GM21717 (cell line): ENCODE results near the gene MEN1.
"Not testable (repeated sequence)": the region's sequence is repeated elsewhere in the genome, so short reads cannot be mapped to it uniquely, and the experiment has no call there.

Experiments
- ATAC-seq: cut with Tn5 transposase; IDR thresholded peaks from one replicate; pipeline ENCODE4 v1.9.1; 2021; ENCODE audit warnings: mild to moderate bottlenecking, moderate library complexity; ENCODE audit not compliant: unreplicated experiment

Gene MEN1

DNA sequence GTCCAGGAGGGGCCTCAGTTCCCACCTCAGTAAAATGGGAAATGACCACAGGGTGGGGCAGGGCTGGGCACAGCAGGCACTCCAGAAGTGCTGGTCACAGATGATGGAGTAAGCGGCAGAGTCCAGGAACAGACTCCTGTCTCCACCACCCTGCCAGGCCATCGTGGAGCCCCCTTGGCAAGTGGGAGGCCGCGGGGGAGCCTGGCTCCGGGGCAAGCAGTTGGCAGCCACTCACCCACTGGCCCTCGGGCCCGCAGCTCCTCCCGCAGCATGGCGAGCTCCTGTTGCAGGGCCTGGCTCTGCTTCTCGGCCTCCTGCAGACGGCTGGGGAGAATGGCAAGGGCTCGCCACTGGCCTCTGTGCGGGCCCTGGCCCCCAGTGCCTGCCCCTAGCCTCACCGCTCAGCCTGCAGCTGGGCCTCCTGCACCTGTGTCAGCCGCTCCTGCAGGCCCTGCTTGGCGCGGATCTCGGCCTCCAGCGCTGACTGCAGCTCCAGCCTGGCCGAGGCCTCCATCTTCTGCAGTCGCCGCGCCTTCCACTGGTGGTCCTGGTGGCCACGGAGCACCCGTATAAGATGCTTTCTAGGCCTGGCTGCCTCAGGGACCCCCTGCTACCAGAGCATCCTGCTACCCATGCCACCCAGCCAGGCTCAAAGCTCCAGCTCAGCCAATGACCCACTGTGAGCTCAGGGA is 23.8 kb upstream of the MEN1 start:
- ATAC-seq = no peak

- no peak for ATAC-seq
These were observed 23.2 kb upstream of the MEN1 start for GRCh38 chr11:64833509-64833908.

DNA sequence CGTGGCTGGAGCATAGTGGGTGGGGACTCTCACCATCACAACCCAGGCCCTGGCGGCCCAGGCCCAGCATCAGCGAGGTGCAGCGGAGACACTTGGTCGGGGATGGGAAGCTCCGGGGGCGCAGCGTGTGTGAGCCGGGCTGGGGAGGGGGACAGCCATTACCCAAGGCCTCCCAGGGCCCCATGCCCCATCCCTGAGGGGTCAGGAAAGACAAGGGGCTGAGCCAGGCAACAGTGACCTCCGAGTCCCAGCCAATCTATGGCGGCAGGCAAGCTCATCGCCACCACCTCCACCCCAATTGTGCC is 22.8 kb upstream of the MEN1 start:
- no peak for ATAC-seq

GRCh38 chr11:64832467-64833197 is 22.3 kb upstream of the MEN1 start:
- no peak for ATAC-seq

GRCh38 chr11:64831411-64831891 is 21.1 kb upstream of the MEN1 start:
- no peak for ATAC-seq

GRCh38 chr11:64829536-64830251 is 19.3 kb upstream of the MEN1 start:
- ATAC-seq = no peak

- no peak for ATAC-seq
These were observed 17.1 kb upstream of the MEN1 start for GRCh38 chr11:64827451-64827839.

DNA sequence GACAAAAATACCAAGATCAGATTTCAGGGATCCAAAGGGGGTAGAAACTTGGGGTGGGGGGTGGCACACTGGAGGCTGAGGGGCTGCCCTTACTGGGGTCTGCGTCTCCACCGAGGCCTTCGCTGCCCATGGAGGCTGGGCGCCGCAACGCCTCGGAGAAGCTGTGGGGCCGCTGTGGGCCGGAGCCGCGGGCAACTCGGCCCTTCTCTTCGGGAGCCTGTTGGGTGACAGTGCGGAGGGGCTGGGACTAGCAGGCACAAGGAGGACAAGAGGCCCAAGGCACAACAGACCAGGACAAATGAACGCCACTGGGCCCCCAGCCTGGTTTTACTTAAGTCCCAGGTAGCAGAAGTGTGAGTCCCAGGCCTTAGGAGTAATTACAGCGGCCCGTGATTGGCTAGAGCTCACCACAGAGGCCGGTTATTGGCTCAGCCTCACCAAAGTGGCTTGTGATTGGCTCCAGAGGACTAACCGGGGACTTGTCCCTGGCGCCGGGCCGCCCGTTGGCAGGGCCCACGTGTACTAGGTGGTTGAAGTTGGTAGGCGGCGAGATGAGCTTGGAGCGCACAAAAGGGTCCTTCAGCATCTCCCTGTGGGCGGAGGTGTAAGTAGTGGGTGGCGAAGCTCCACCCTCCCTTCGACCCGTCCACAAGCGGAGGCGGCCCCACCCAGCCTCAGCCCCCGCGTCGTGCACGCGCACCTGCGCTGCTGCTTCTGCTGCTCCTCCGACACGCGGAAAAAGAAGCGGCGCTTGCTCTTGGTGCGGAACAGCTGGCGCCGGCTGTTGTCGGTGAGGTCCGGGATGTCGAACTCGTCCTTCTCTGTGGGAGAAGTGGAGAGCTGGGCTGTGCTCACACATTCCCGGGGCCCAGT is 16.5 kb upstream of the MEN1 start:
- ATAC-seq = no peak

DNA sequence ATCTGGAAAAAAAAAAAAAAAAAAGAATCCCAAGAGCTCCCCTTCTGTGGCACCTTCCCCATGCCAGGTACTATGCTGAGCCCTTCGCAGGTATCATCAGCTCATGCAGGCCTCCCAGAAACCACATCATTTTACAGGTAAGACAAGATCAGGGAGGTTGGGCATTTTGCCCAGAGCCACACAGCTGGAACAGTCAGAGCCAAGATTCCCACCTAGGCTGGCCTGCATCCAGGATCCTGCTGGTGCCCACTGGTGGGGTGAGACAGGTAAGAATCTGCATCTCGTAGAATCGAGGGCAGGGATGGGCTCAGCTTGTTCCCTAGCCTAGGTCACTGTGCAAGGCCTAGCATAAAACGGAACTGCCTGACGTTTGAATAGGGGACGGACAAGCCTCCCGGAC is 15.7 kb upstream of the MEN1 start:
- ATAC-seq = no peak

- no peak for ATAC-seq
These were observed 13.3 kb upstream of the MEN1 start for GRCh38 chr11:64823568-64824119.

DNA sequence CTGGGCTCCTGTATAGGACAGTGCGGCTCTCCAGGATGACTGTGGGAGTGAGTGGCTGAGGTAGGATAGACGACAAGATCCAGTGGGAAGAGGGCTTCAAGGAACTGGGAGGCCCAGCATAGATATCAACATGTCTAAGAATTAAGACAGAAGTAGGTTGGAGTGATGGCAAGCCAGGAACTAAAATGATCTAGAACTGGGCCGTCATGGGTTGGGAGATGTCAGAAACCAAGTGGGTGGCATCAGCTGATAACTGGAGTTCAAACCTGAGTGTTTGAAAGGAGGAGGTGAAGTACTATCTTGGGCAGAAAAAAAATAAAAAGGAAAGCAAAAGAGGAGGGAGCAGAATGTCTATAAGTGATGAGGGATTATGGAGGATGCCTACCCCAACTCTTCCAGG is 7.1 kb upstream of the MEN1 start:
- ATAC-seq = no peak

DNA sequence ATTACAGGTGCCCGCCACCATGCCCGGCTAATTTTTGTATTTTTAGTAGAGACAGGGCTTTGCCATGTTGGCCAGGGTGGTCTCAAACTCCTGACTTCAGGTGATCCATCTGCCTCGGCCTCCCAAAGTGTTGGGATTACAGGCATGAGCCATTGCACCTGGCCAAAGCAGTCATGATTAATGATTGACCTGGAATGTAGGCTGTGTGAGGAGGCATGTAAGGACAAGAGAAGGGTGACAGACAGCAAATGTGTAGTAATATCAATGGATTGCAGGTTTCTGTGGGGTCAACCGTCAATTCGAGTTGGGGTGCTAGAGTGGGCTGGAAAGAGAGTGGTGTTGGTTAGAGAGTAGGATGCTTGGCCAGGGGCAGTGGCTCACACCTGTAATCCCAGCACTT is 5.1 kb upstream of the MEN1 start:
- ATAC-seq = not testable (repeated sequence)

DNA sequence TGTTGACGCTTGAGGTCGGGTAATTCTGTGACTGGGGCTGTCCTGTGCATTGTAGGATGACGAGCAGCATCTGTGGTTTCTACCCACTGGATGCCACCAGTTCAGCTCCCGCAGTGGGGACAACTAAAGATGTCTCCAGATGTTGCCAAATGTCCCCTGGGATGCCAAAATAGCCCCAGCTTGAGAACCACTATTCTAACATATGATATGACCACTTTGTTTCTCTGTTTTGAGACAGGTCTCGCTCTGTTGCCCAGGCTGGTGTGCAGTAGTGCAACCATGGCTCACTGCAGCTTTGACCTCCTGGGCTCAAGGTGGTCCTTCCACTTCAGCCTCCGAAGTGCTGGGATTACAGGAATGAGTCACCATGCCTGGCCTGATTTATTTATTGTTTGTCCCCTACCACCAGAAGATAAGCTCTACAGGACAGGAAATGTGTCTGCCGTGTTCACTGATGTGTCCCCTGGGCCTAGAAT is 4.4 kb upstream of the MEN1 start:
- no peak for ATAC-seq

DNA sequence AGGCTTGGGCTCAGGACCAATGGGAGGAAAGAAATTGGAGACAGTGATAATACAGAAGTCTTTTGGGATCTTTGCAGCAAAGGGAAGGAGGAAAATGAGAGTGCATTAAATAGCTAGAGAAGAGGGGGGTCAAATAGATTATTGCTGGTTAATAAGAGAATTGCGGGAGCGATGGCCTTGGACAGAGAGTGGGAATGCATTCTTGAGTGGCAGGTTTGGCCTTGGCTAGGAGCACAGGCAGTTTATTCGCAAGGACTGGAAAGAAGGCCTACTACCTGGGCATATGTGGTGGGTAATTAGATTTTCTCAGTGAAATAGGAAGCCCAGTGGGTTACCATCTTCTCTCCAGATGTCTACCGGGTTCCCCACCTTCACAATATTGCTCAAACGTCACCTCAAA is 3.5 kb upstream of the MEN1 start:
- ATAC-seq = no peak

DNA sequence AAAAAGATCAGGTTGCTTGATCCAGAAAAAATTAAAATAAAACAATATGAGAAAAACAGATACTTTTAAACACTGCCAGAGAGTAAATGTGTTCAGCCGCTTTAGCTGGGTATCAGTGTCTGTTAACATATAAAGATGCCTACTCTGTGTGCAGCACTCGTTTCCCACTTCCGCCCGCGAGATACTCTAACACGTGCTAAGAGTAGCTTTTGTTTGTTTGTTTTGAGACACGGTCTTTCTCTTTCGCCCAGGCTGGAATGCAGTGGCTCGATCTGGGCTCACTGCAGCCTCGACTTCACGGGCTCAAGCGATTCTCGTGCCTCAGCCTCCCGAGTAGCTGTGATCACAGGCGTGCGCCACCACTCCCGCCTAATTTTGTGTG is 531 bp upstream of the MEN1 start:
- ATAC-seq = no peak

DNA sequence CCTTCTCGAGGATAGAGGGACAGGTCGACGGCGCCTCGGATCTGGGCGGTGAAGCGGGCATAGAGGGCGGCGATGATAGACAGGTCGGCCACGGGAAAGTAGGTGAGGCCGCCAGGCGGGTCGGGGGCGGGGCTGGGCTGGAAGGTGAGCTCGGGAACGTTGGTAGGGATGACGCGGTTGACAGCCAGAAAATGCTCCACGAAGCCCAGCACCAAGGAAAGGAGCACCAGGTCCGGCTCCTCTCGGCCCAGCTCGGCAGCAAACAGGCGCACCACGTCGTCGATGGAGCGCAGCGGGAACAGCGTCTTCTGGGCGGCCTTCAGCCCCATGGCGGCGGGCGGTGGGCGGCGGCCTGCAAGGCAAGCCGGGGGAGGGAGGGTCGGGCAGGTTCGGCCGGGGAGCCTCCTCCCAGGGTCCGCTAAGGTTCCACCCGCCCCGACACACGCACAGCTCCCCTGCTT is 540 bp downstream of the MEN1 start:
- ATAC-seq = no peak

DNA sequence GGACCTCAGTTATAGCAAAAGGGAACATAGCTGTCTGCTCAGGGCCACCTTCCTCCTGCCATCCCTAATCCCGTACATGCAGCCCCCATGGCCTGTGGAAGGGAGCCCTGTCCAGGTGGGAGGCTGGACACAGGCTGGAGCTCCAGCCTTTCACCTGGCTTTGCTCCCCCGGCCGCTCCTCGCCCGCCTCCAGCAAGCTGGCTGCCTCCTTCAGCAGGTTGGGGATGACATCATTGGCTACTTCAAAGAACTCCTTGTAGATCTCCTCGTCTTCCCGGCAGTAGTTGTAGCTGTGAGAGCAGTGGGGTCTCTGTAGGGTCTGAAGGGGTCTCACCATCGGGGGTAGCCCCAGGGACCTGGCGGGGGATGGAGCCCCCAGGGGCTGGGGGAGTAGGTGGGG is 4.9 kb downstream of the MEN1 start:
- no peak for ATAC-seq

DNA sequence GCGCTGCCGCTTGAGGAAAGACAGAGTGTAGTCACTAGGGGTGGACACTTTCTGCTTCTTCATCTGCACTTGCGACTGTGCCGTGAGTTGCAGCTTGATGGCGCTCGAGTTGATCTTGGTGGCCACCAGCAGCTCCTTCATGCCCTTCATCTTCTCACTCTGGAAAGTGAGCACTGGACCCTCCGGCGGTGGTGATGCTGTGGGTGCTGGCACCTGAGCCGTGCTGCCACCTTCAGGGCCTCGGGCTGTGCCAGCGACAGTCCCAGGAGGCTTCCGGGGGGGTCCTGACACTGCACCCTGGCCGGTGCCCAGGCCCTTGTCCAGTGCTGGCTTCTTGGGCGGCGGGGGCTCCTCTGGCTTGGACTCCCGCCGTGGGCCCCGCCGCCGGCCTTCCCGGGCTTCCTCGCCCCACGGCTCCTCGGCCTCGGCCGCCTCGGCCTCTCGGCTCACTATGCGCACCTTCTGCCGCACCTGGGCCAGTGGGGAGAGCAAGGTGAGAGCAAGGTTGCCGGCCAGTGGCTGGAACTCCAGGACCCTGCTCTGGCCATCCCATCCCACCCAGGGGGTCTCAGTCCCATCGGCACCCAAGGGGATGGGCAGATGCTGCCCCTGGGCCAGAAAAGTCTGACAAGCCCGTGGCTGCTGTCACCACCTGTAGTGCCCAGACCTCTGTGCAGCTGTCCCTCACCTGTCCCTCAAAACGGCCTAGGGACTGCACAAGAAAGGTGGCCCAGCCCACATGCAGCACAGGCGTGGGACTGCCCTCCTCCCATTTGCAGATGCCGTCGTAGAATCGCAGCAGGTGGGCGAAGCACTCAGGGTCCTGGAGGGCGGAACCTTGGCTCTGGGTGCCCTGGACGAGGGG is 5.8 kb downstream of the MEN1 start:
- ATAC-seq = no peak

- no peak for ATAC-seq
These were observed 6.5 kb downstream of the MEN1 start for GRCh38 chr11:64803846-64804345.
